Epithelial cell of prostate (primary cell): ENCODE measurements around the gene STON2.
"Not testable (repeated sequence)": the region's sequence is repeated elsewhere in the genome, so short reads cannot be mapped to it uniquely, and the experiment has no call there.

Experiments
- DNase-seq: peaks from one replicate; pipeline ENCODE4 v3.0.0-alpha.2; 2011; ENCODE audit warnings: low read depth, low spot score
- H3K27ac ChIP-seq: fragments of 450-650 bp; 2 replicates; pipeline ENCODE4 v1.5.1; 2017; ENCODE audit warnings: mild to moderate bottlenecking

Gene STON2

GRCh38 chr14:81385419-81385818 is 14.7 kb downstream of the STON2 start:
- no peak overlapping the region for H3K27ac ChIP-seq
- DNase-seq = no peak

- no peak for DNase-seq
- H3K27ac ChIP-seq = no peak overlapping the region
Observed at GRCh38 chr14:81384900-81385299, 15.2 kb downstream of the STON2 start.

- peak overlapping the region; percentile 22 for H3K27ac ChIP-seq
- DNase-seq = no peak
Observed at GRCh38 chr14:81382517-81383225, 17.5 kb downstream of the STON2 start.

- DNase-seq, H3K27ac ChIP-seq: not testable (repeated sequence)
Observed at GRCh38 chr14:81380009-81380408, 20.1 kb downstream of the STON2 start.

- DNase-seq = no peak
- peak overlapping the region; percentile 48 for H3K27ac ChIP-seq
Observed at GRCh38 chr14:81371802-81372201, 28.3 kb downstream of the STON2 start.

- no peak for DNase-seq
Observed at GRCh38 chr14:81367563-81367962, 32.6 kb downstream of the STON2 start.

GRCh38 chr14:81366884-81367283 is 33.2 kb downstream of the STON2 start:
- no peak for DNase-seq
- no peak overlapping the region for H3K27ac ChIP-seq

More at GRCh38 chr14:81367563-81367962, 32.6 kb downstream of the STON2 start:
- no peak overlapping the region for H3K27ac ChIP-seq

GRCh38 chr14:81366214-81366613 is 33.9 kb downstream of the STON2 start:
- peak; percentile 36 for DNase-seq
- no peak overlapping the region for H3K27ac ChIP-seq

GRCh38 chr14:81363746-81364378 is 36.3 kb downstream of the STON2 start:
- DNase-seq = no peak
- peak overlapping the region; percentile 26 for H3K27ac ChIP-seq

GRCh38 chr14:81353691-81354323 is 46.3 kb downstream of the STON2 start:
- DNase-seq = no peak
- no peak overlapping the region for H3K27ac ChIP-seq

- no peak for DNase-seq
- H3K27ac ChIP-seq = no peak overlapping the region
Observed at GRCh38 chr14:81352413-81352812, 47.7 kb downstream of the STON2 start.

- no peak overlapping the region for H3K27ac ChIP-seq
- DNase-seq = no peak
Observed at GRCh38 chr14:81351205-81351604, 48.9 kb downstream of the STON2 start.

- H3K27ac ChIP-seq = no peak overlapping the region
- DNase-seq = no peak
Observed at GRCh38 chr14:81350344-81351130, 49.6 kb downstream of the STON2 start.

- DNase-seq = no peak
- no peak overlapping the region for H3K27ac ChIP-seq
Observed at GRCh38 chr14:81348061-81348460, 52.1 kb downstream of the STON2 start.

GRCh38 chr14:81345781-81346180 is 54.3 kb downstream of the STON2 start:
- no peak for DNase-seq
- no peak overlapping the region for H3K27ac ChIP-seq

GRCh38 chr14:81344481-81345160 is 55.5 kb downstream of the STON2 start:
- no peak overlapping the region for H3K27ac ChIP-seq
- no peak for DNase-seq

- no peak for DNase-seq
- H3K27ac ChIP-seq = no peak overlapping the region
Observed at GRCh38 chr14:81343701-81344100, 56.4 kb downstream of the STON2 start.

GRCh38 chr14:81342850-81343580 is 57.1 kb downstream of the STON2 start:
- DNase-seq = no peak

GRCh38 chr14:81341781-81342180 is 58.3 kb downstream of the STON2 start:
- H3K27ac ChIP-seq = no peak overlapping the region
- DNase-seq = no peak

More at GRCh38 chr14:81342850-81343580, 57.1 kb downstream of the STON2 start:
- no peak overlapping the region for H3K27ac ChIP-seq
